Measurements from ENCODE around the gene FAM180A.
"Not testable (repeated sequence)": the region's sequence is repeated elsewhere in the genome, so short reads cannot be mapped to it uniquely, and the experiment has no call there.

The FAM180A gene

DNA sequence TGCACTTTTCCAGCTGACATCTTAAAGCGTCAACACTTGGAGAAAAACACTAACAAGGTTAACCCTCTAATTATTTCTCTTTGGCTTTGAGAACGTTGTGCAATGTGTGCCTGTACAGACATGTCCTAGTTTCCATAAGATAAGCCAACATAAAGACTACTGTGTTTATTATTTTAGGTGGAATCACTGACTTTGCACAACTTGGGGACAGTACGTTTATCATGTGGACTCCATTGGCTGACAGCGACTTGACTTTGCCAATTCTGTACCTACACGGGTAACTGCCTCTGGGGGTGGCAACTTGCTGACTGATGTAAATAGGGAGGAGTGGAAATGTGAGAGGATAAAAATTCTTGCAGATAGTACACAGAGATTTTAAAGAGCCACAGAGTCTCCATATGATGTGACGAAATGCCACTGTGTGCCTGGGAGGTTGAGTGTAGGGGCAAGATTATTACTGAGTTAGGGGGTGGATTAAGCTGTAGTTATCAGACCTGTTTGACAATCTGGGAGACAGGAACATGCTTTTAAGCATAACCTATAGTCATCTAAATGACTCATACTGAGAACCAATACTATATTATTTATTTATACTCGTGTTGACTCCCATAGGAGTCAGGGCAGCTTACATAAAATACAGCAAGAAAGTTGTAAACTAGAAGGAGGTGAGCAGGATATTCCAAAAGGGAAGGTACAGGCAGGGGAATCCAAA is 41.6 kb downstream of the FAM180A start:
- peak overlapping the region; percentile 10 for H3K4me3 ChIP-seq (ENCODE audit: low read length)
- DNase-seq (ENCODE audit: low read depth) = peak; percentile 92
- TF ChIP-seq, protein P1, sequence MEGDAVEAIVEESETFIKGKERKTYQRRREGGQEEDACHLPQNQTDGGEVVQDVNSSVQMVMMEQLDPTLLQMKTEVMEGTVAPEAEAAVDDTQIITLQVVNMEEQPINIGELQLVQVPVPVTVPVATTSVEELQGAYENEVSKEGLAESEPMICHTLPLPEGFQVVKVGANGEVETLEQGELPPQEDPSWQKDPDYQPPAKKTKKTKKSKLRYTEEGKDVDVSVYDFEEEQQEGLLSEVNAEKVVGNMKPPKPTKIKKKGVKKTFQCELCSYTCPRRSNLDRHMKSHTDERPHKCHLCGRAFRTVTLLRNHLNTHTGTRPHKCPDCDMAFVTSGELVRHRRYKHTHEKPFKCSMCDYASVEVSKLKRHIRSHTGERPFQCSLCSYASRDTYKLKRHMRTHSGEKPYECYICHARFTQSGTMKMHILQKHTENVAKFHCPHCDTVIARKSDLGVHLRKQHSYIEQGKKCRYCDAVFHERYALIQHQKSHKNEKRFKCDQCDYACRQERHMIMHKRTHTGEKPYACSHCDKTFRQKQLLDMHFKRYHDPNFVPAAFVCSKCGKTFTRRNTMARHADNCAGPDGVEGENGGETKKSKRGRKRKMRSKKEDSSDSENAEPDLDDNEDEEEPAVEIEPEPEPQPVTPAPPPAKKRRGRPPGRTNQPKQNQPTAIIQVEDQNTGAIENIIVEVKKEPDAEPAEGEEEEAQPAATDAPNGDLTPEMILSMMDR (IDR thresholded peaks at IDR 0.05; ENCODE audit: insufficient read depth, low read depth, low read length, missing control alignments) = no peak

DNA sequence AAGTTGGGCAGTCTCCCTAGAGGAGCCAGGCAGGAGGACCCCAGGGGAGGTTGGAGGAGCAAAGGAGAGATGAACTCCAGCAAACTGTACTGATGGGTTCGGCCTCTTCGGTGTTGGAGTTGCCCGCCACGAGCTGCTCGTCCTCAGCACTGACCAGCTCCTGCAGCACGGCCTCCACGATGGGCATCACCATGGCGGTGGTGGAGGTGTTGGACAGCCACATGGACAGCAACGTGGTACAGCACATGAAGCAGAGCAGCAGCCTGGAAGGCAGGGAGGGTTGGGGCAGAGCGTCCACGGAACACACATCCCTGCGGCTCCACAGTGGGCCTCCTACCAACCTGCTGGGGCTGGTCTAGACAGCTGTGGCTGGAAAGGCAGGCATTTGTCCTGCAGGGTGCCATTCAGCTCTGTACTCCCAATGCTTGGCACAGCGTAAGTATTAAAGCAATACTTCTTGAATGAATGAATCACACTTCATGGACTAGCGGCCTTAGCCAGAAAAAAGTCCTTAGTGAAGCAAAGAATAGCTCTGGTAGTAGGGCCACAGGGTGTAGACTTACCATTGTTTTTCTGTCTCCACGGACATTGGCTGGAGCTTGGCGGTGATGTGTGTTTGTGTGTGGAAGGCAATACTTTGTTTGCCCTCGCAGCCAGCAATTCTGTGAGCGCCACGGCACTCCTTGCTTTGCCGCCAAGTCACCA is 42.4 kb downstream of the FAM180A start:
- peak overlapping the region; percentile 10 for H3K4me3 ChIP-seq (ENCODE audit: low read length)
- DNase-seq (ENCODE audit: low read depth) = peak; percentile 72
- TF ChIP-seq, protein P1 (IDR thresholded peaks at IDR 0.05; ENCODE audit: insufficient read depth, low read depth, low read length, missing control alignments) = no peak

DNA sequence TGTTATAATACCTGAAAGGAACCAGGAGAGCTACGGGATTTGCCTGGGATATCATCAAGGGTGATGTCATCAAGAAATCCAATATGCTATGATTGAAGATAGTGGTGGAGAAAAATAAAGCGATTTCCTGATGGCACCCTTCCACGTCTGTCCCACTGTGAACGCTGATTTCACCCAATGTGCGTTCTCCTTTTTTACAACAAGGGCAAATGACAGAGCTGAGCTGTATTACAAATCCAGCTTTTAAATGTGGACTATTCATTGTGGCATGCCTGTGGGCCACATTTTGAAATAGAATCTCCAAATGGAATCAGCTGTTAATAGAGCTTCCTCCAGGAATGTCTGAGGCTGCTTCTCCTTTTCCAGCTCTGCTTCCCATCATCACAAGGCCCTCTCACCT is 43.9 kb downstream of the FAM180A start:
- TF ChIP-seq, protein P1 (IDR thresholded peaks at IDR 0.05; ENCODE audit: insufficient read depth, low read depth, low read length, missing control alignments) = no peak
- H3K4me3 ChIP-seq (ENCODE audit: low read length) = no peak overlapping the region
- no peak for DNase-seq (ENCODE audit: low read depth)

DNA sequence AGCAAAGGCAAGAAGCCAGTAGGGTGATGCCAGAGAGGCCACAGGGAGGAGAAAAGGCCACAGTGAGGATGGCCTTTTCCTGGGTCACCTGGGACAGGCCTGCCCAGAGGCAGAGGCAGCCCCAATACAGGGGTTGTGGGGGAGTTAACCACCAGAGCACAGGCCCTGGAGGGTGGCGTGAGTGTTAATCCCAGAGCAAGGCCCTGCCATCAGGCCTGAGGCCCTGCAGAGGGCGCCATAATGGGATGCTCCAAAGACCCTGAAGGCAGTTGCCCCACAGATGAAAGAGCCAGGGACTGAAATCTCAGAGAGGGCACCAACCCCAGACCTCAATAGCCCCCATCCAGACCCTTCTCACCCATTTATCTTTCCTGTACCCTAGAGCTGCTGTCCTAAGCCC is 44.5 kb downstream of the FAM180A start:
- H3K4me3 ChIP-seq (ENCODE audit: low read length) = no peak overlapping the region
- TF ChIP-seq, protein P1 (IDR thresholded peaks at IDR 0.05; ENCODE audit: insufficient read depth, low read depth, low read length, missing control alignments) = no peak
- DNase-seq (ENCODE audit: low read depth) = no peak

DNA sequence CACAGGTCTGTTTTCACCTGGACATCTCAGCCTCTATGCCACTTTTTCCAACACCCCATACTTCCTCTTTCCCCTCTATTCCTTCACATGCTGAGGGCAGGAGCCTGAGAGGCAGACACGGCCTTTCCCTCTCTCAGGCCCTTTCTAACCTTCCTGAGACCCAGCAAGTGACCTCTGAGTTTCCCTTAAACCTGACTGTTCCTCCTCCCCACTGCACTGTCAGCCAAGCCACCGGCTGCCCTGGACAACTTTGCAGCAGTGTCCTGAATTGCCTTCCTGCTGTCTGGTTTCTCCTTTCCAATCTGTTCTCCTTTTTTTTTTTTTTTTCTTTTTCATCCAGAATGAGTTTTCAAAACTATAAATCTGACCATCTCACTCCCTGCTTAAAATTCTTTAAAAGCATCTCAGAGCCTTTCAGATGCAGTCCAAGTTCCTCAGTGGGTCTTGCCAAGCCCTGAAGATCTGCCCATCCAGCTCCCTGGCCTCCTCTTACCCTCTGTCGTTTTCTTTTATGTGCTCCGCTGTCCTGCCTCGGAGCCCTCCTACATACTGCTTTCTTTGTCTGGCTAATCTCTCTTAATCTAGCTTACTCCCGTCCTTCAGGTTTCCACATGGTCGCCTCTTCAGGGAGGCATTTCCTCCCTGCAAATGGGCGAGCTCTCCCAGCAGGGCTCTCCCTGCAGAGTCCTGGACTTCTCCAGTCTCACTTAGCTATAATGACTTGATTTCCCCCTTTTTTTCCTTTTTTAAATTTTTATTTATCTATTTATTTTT is 51.1 kb downstream of the FAM180A start:
- TF ChIP-seq, protein P1 (IDR thresholded peaks at IDR 0.05; ENCODE audit: insufficient read depth, low read depth, low read length, missing control alignments) = no peak
- H3K4me3 ChIP-seq (ENCODE audit: low read length) = no peak overlapping the region
- DNase-seq (ENCODE audit: low read depth) = no peak

DNA sequence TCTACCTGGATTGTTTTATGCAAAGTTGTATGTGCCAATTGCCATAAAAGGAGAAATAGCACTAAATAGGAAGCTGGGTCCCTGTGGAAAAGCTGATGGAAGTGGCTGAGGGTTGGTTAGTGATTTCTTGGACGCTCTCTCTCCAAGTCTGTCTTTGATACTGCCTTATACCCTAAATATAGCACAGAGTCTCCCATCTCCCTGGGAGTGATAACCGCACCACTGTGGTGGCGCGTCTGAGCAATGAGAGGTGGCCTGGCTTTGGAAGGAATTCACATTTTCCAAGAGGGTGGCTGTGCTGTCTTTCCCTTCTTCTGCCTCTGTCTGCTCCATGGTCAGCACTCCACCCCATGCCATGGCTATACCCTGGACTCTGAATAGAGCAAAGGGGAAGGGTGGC is 55.1 kb downstream of the FAM180A start:
- TF ChIP-seq, protein P1 (IDR thresholded peaks at IDR 0.05; ENCODE audit: insufficient read depth, low read depth, low read length, missing control alignments) = no peak
- no peak for DNase-seq (ENCODE audit: low read depth)
- no peak overlapping the region for H3K4me3 ChIP-seq (ENCODE audit: low read length)

DNA sequence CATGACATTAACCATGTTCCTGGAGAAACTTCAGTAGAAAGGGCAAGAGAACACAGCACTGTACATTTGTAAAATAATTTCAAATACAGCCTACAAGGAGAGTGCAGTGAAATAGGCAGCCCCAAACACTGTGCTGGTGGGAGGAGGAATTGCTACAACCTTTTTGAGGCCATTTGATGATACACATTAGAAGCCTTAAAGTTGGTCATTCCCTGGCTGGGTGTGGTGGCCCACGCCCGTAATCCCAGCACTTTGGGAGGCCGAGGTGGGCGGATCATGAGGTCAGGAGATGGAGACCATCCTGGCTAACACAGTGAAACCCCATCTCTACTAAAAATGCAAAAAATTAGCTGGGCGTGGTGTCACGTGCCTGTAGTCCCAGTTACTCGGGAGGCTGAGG is 56.0 kb downstream of the FAM180A start:
- not testable (repeated sequence) for DNase-seq (ENCODE audit: low read depth); H3K4me3 ChIP-seq (ENCODE audit: low read length)
